Neural progenitor cell (in vitro differentiated cells): ENCODE measurements around the gene F11R. TPM values are rescaled to one million over a fixed set of nuclear protein-coding genes. Genes with fewer than 3 reads are reported as not detected.

Experiments used
- DNase-seq: peaks from one replicate; pipeline ENCODE4 v3.0.0-alpha.2; 2016; ENCODE audit warnings: low spot score
- H2AFZ ChIP-seq: fragments of 200-600 bp; sonication (generic); replicated peaks from 2 replicates; pipeline ENCODE4 v1.6.1; 2016; ENCODE audit warnings: antibody characterized with exemption
- H3F3A ChIP-seq: fragments of 200-600 bp; sonication (generic); 2 replicates; pipeline ENCODE4 v1.6.1; 2016; ENCODE audit warnings: antibody characterized with exemption, low read depth
- H3K27ac ChIP-seq: fragments of 200-600 bp; sonication (generic); 2 replicates; pipeline ENCODE4 v1.5.1; 2016; ENCODE audit warnings: mild to moderate bottlenecking
- H3K27me3 ChIP-seq: fragments of 200-600 bp; sonication (generic); 2 replicates; pipeline ENCODE4 v1.6.1; 2016; ENCODE audit warnings: mild to moderate bottlenecking, moderate library complexity
- H3K36me3 ChIP-seq: fragments of 200-600 bp; sonication (generic); 2 replicates; pipeline ENCODE4 v1.5.1; 2016
- H3K4me1 ChIP-seq: fragments of 200-600 bp; sonication (generic); 2 replicates; pipeline ENCODE4 v1.6.1; 2016; ENCODE audit warnings: mixed run types
- H3K4me2 ChIP-seq: fragments of 200-600 bp; sonication (generic); 2 replicates; pipeline ENCODE4 v1.6.1; 2016
- H3K4me3 ChIP-seq: fragments of 200-600 bp; sonication (generic); 2 replicates; pipeline ENCODE4 v1.5.1; 2016
- H3K79me2 ChIP-seq: fragments of 200-600 bp; sonication (generic); 2 replicates; pipeline ENCODE4 v1.6.1; 2016; ENCODE audit warnings: low read depth
- H3K9ac ChIP-seq: fragments of 200-600 bp; sonication (generic); 2 replicates; pipeline ENCODE4 v1.6.1; 2016
- H3K9me3 ChIP-seq: fragments of 200-600 bp; sonication (generic); 2 replicates; pipeline ENCODE4 v1.5.1; 2016; ENCODE audit warnings: low read depth
- H4K20me1 ChIP-seq: fragments of 200-600 bp; sonication (generic); 2 replicates; pipeline ENCODE4 v1.6.1; 2016; ENCODE audit warnings: low read depth
- H3K27ac Mint-ChIP-seq: 3 replicates; pipeline ENCODE4 v1.8.0; 2021; ENCODE audit warnings: mixed read lengths
- H3K27me3 Mint-ChIP-seq: 2 replicates; pipeline ENCODE4 v1.8.0; 2022; ENCODE audit warnings: low read depth, mild to moderate bottlenecking, inconsistent platforms, moderate library complexity, mixed read lengths; ENCODE audit not compliant: insufficient read depth
- H3K36me3 Mint-ChIP-seq: 3 replicates; pipeline ENCODE4 v1.8.0; 2021; ENCODE audit warnings: mixed read lengths
- H3K4me1 Mint-ChIP-seq: 3 replicates; pipeline ENCODE4 v1.8.0; 2021; ENCODE audit warnings: mixed read lengths
- H3K4me3 Mint-ChIP-seq: 3 replicates; pipeline ENCODE4 v1.8.0; 2021; ENCODE audit warnings: mild to moderate bottlenecking, moderate library complexity, mixed read lengths
- H3K9me3 Mint-ChIP-seq: 3 replicates; pipeline ENCODE4 v1.8.0; 2020; ENCODE audit warnings: mixed read lengths
- CTCF ChIP-seq: fragments of 200-600 bp; sonication (generic); IDR thresholded peaks from 2 replicates; pipeline ENCODE4 v1.5.1; 2017; ENCODE audit warnings: antibody characterized with exemption, mild to moderate bottlenecking
- EZH2 ChIP-seq: fragments of 200-600 bp; sonication (generic); IDR thresholded peaks from 2 replicates; pipeline ENCODE4 v1.6.1; 2017; ENCODE audit warnings: antibody characterized with exemption, mild to moderate bottlenecking, moderate library complexity
- EZH2phosphoT487 ChIP-seq: fragments of 200-600 bp; sonication (generic); IDR thresholded peaks from 2 replicates; pipeline ENCODE4 v1.6.1; 2017; ENCODE audit warnings: antibody characterized with exemption
- total RNA-seq: library from RNA; depleted of rRNA; stranded (reverse); fragments of >200 nt; gene quantifications from 2 replicates; pipeline ENCODE4 v1.2.3, GENCODE V29; 2015; ENCODE audit warnings: low replicate concordance

F11R gene
- total RNA-seq, 1 donor from 2014 or later = 60.0 TPM

GRCh38 chr1:161009602-161010211 lies 11.2 kb downstream of the F11R start:
- peaks cover 3% of the 10 kb centered on the region for H3K4me1 Mint-ChIP-seq
- H3K4me2 ChIP-seq = no peak overlapping the region

GRCh38 chr1:161008869-161009510 lies 12.0 kb downstream of the F11R start:
- no peak overlapping the region for H2AFZ ChIP-seq
- no peaks in the 10 kb centered on the region for H3K27me3 ChIP-seq
- H3K36me3 ChIP-seq = no peaks in the 10 kb centered on the region
- Mint-ChIP-seq H3K4me3 (no peak overlapping the region), H3K27me3 (peaks cover 3% of the 10 kb centered on the region), H3K36me3 (no peaks in the 10 kb centered on the region), H3K9me3 (no peaks in the 10 kb centered on the region), H3K27ac (no peak overlapping the region), H3K4me1 (peaks cover 3% of the 10 kb centered on the region)
- H3K79me2 ChIP-seq = peaks cover 100% of the 10 kb centered on the region
- no peak overlapping the region for H3K9ac ChIP-seq
- H3K9me3 ChIP-seq = no peaks in the 10 kb centered on the region
- H3F3A ChIP-seq = no peaks in the 10 kb centered on the region
- DNase-seq = no peak
- TF ChIP-seq EZH2 = no peak
- no peak for TF ChIP-seq CTCF
- no peak for TF ChIP-seq EZH2phosphoT487
- no peak overlapping the region for H3K27ac ChIP-seq
- H3K4me2 ChIP-seq = no peak overlapping the region
- H4K20me1 ChIP-seq = peaks cover 65% of the 10 kb centered on the region
- no peak overlapping the region for H3K4me3 ChIP-seq
- no peaks in the 10 kb centered on the region for H3K4me1 ChIP-seq

More at GRCh38 chr1:161009602-161010211, 11.2 kb downstream of the F11R start:
- peaks cover 100% of the 10 kb centered on the region for H3K79me2 ChIP-seq
- H3K27ac ChIP-seq = no peak overlapping the region
- H3K27ac Mint-ChIP-seq = no peak overlapping the region
- TF ChIP-seq CTCF = no peak
- no peak for TF ChIP-seq EZH2
- no peak for TF ChIP-seq EZH2phosphoT487
- no peak overlapping the region for H2AFZ ChIP-seq
- H3K27me3 ChIP-seq = no peaks in the 10 kb centered on the region
- H3K4me3 Mint-ChIP-seq = no peak overlapping the region
- H3K4me1 ChIP-seq = no peaks in the 10 kb centered on the region
- peaks cover 3% of the 10 kb centered on the region for H3K27me3 Mint-ChIP-seq
- H4K20me1 ChIP-seq = peaks cover 71% of the 10 kb centered on the region
- no peak for DNase-seq
- no peak overlapping the region for H3K9ac ChIP-seq
- H3K9me3 Mint-ChIP-seq = no peaks in the 10 kb centered on the region
- H3K36me3 Mint-ChIP-seq = no peaks in the 10 kb centered on the region
- H3K4me3 ChIP-seq = no peak overlapping the region
- no peaks in the 10 kb centered on the region for H3K36me3 ChIP-seq
- no peaks in the 10 kb centered on the region for H3K9me3 ChIP-seq
- no peaks in the 10 kb centered on the region for H3F3A ChIP-seq

- no peak for TF ChIP-seq CTCF
- no peak for TF ChIP-seq EZH2phosphoT487
- TF ChIP-seq EZH2 = no peak
- no peaks in the 10 kb centered on the region for H3F3A ChIP-seq
- H3K27me3 ChIP-seq = no peaks in the 10 kb centered on the region
- peaks cover 51% of the 10 kb centered on the region for H4K20me1 ChIP-seq
- H3K4me2 ChIP-seq = no peak overlapping the region
- H3K36me3 ChIP-seq = no peaks in the 10 kb centered on the region
- no peak overlapping the region for H3K27ac ChIP-seq
- peaks cover 86% of the 10 kb centered on the region for H3K79me2 ChIP-seq
- H3K4me3 ChIP-seq = no peak overlapping the region
- H3K9ac ChIP-seq = no peak overlapping the region
- no peak overlapping the region for H2AFZ ChIP-seq
- no peaks in the 10 kb centered on the region for H3K4me1 ChIP-seq
- no peak for DNase-seq
- no peaks in the 10 kb centered on the region for H3K36me3 Mint-ChIP-seq
- no peaks in the 10 kb centered on the region for H3K9me3 Mint-ChIP-seq
- no peaks in the 10 kb centered on the region for H3K9me3 ChIP-seq
- no peak overlapping the region for H3K4me3 Mint-ChIP-seq
- H3K4me1 Mint-ChIP-seq = no peaks in the 10 kb centered on the region
- no peak overlapping the region for H3K27ac Mint-ChIP-seq
- peaks cover 2% of the 10 kb centered on the region for H3K27me3 Mint-ChIP-seq
Observed at GRCh38 chr1:161007369-161007768, 13.6 kb downstream of the F11R start.
